ENCODE measurements around the gene EPHA2.

The EPHA2 gene

GRCh38 chr1:16075337-16076030, 80.4 kb downstream of the EPHA2 start:
- no peak for TF ChIP-seq CTCF (IDR thresholded peaks at IDR 0.05; ENCODE audit: borderline replicate concordance, insufficient read depth, low read depth, low read length)
- H3K4me3 ChIP-seq (ENCODE audit: low read depth, low read length): no peak overlapping the region

Measured in GM12875 (cell line).